Sciatic nerve (tissue), 2 donors: Measurements from ENCODE around the gene SERPINB1. TPM values are rescaled to one million over a fixed set of nuclear protein-coding genes. Genes with fewer than 3 reads are reported as not detected.
"Not testable (repeated sequence)": the region's sequence is repeated elsewhere in the genome, so short reads cannot be mapped to it uniquely, and the experiment has no call there.

Experiments
- ATAC-seq: fragments of 200-7000 bp; cut with Tn5 transposase; one replicate; pipeline ENCODE4 v1.9.1; 2020; ENCODE audit warnings: mild to moderate bottlenecking, moderate library complexity
- DNase-seq: peaks from one replicate; pipeline ENCODE4 v3.0.0-alpha.2; 2020; ENCODE audit warnings: low spot score
- intact Hi-C: fragments of 100-400 bp; cut with DNase I; formaldehyde crosslinking; loops from one replicate; pipeline ENCODE4 v1.14.2; 2022
- total RNA-seq: library from RNA; stranded (reverse); fragmentation: NEBNext Ultra II Directional; extraction: Animal tissue kit (Norgen Biotek cat#: 25700); gene quantifications from one replicate; pipeline ENCODE4 v1.2.1, GENCODE V29; 2021
- donor health status: DM: no; HTN: no; CAD: no.
- donor health status: DM: no; HTN: no; CAD: no.

SERPINB1 gene
- total RNA-seq, 1 donor from 2014 or later, result 46.1 TPM

DNA sequence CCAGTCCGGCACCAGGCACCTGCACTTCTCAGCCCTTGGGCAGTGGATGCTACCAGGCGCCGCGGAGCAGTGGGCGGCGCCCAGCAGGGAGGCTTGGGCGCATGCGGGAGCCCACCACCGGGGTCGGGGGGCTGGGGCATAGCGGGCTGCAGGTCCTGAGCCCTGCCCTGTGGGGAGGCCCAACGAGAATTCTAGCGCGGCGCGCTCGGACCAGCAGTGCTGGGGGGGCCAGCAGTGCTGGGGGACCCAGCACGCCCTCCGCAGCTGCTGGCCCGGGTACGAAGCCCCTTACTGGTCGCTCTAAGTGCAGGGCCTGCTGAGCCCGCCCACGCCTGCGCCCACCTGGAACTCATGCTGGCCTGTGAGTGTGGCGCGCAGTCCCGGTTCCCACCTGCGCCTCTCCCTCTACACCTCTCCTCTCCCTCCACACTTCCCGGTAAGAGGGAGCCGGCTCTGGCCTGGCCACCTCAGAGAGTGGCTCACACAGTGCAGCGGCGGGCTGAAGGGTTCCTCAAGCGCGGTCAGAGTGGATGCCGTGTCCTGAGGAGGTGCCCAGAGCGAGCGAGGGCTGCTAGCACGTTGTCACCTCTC, 28.5 kb upstream of the SERPINB1 start:
- no peak for DNase-seq
- ATAC-seq, result no peak
- intact Hi-C loops, result no loop called here

DNA sequence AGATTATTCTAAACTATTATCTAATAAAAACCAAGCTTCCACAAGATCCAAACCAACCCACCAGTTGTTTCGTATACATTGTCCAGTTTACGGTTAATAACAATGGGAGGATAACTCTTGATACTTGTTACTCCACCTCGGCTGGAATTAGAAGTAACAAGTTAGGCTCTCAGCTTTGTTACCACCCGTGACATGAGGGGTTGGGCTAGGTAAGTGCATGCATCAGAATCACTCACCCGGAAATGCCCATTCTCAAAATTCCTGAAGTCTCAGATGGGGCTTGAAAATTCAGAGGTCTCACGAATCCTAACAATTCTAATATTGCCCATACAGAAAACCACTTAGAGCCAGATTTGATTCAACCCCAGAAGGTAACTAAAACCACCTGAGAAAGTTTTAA, 27.0 kb upstream of the SERPINB1 start:
- DNase-seq (no peak), ATAC-seq (no peak)
- intact Hi-C loops, result no loop called here

- ATAC-seq, result no peak
- DNase-seq, result no peak
- intact Hi-C loops, result no loop called here
Observed at GRCh38 chr6:2866171-2866846, 24.6 kb upstream of the SERPINB1 start.

- intact Hi-C loops, result no loop called here
- no peak for DNase-seq
- ATAC-seq, result no peak
Observed at GRCh38 chr6:2865694-2866151, 24.1 kb upstream of the SERPINB1 start.

GRCh38 chr6:2865270-2865669, 23.6 kb upstream of the SERPINB1 start:
- DNase-seq, result no peak
- ATAC-seq, result no peak
- intact Hi-C loops, result no loop called here

DNA sequence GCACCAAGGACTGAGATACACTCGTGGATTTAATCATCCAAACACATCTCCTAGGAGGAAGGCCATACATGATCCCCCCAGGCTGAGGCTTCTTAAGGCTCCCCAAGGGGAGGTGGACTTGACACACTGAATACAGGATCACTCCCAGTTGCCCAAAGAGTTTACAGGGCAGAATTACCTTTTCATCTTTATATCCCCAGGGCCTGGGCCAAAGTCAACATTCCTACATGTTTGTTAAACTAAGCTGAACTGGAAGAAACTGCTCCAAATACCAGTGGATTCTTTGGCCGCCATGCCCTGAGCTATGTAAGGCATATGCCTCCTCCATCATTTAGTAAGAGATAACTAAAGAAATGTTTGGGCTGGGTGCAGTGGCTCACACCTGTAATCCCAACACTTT, 22.2 kb upstream of the SERPINB1 start:
- intact Hi-C loops, result no loop called here
- DNase-seq, result no peak

DNA sequence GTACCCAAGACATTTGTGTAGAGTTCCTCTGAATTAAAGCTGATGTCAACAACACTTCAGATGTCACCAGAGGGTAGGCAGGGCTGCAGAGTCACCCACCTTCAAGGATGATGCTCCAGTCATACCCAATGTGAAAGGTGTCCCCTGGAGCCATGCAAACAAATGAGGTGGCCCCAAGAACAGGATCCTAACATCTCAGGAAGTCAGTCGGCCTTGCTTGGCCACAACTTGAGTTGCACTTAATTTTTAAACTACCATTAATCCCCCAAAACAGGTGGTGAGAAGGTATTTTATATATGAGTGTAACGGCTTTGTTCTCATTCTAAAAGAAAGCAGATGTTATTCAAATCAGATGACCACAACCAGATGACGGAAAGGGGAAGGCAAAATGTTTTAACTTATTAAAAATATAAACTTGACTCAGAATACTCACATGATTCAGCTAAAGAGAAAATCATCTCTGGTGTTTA, 21.1 kb upstream of the SERPINB1 start:
- no peak for ATAC-seq
- DNase-seq, result no peak
- intact Hi-C loops, result no loop called here

More for the DNA sequence above, 22.2 kb upstream of the SERPINB1 start:
- ATAC-seq, result no peak

GRCh38 chr6:2861822-2862164, 20.1 kb upstream of the SERPINB1 start:
- DNase-seq (no peak), ATAC-seq (no peak)
- intact Hi-C loops, result no loop called here

- intact Hi-C loops, result no loop called here
- DNase-seq, result no peak
- no peak for ATAC-seq
Observed at GRCh38 chr6:2861060-2861821, 19.6 kb upstream of the SERPINB1 start.

GRCh38 chr6:2860706-2861059, 19.0 kb upstream of the SERPINB1 start:
- intact Hi-C loops, ATAC-seq, DNase-seq: not testable (repeated sequence)

DNA sequence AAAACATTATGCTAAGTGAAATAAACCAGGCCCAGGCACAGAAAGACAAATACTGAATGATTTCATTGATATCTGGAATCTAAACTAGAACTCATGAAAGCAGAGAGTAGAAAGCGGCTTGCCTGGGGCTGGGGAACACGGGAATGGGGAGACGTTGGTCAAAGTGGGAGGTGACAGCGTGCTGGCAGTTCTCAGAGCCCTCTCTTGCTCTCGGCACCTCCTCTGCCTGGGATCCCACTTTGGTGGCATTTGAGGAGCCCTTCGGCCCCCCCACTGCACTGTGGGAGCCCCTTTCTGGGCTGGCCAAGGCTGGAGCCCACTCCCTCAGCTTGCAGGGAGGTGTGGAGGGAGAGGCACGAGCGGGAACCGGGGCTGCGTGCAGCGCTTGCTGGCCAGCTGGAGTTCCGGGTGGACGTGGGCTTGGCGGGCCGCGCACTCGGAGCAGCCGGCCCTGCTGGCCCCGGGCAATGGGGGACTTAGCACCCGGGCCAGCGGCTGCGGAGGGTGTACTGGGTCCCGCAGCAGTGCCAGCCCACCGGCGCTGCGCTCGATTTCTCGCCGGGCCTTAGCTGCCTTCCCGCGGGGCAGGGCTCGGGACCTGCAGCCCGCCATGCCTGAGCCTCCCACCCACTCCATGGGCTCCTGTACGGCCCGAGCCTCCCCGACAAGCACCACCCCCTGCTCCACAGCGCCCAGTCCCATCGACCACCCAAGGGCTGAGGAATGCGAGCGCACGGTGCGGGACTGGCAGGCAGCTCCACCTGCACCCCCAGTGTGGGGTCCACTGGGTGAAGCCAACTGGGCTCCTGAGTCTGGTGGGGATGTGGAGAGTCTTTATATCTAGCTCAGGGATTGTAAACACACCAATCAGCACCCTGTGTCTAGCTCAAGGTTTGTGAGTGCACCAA, 18.4 kb upstream of the SERPINB1 start:
- ATAC-seq, DNase-seq, intact Hi-C loops: not testable (repeated sequence)

DNA sequence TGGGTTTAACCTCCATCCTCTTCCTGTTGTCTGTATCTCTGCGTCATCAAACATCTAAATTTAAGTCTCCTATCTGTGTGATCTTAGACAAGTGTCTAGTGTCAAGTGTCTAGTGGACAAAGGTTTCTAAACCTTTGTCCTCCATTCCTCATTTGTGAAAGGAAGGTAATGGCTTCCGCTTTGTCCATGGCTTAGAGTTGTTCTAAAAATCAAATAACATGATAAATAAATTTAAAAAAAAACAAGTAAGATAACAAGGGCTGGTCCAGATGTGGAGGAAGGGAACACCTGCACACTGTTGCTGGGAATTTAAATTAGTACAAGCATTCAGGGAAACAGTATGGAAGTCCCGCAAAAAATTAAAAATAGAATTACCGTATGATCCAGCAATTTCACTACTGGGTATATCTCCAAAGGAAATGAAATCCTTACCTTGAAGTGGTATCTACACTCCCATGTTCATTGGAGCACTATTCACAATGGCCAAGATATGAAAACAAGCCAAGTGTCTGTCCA, 17.6 kb upstream of the SERPINB1 start:
- DNase-seq (no peak), ATAC-seq (no peak)
- intact Hi-C loops, result no loop called here

DNA sequence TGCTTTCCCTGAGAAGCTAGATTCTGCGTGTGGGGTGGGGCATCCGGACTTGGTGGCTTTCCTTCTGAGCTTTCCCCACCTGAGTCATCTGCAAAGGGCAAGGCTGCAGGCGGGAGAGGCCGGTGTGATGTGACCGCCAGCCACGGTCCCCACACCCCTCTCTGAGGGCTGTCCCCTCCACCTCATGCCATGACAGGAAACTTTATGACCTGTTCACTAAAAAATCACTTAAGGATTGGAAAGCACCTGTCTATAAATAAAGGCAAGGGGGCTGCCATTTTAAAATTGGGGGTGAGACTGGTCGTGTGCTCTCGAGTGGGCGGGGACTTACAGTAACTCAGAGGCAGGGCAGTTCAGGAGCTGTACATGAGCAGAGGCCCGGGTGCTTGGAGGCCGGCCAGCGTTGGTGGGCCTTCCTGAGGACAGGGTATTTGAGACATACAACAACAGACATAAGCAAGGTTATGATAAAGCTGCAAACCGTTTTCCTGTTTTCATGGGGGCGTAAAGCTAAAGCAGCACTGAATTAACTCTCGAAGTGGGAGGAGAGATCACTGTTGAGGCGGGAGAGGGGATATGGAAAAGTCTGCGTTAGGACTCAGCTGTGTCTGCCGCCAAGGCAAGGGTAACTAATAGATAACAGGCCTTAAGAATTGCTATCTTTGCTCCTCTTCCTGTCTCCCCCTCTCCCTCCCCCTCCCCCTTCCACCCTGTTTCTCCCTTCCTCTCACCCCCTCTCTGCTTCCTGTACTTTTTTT, 16.1 kb upstream of the SERPINB1 start:
- DNase-seq (no peak), ATAC-seq (peak; percentile 49)
- intact Hi-C loops, result no loop called here

- no peak for DNase-seq
- no peak for ATAC-seq
- intact Hi-C loops, result no loop called here
Observed at GRCh38 chr6:2857185-2857579, 15.5 kb upstream of the SERPINB1 start.

GRCh38 chr6:2855061-2855519, 13.4 kb upstream of the SERPINB1 start:
- no peak for DNase-seq
- intact Hi-C loops, result no loop called here
- ATAC-seq, result peak; percentile 36

- DNase-seq, result no peak
- peak; percentile 63 for ATAC-seq
- intact Hi-C loops, result no loop called here
Observed at GRCh38 chr6:2854396-2854982, 12.8 kb upstream of the SERPINB1 start.

DNA sequence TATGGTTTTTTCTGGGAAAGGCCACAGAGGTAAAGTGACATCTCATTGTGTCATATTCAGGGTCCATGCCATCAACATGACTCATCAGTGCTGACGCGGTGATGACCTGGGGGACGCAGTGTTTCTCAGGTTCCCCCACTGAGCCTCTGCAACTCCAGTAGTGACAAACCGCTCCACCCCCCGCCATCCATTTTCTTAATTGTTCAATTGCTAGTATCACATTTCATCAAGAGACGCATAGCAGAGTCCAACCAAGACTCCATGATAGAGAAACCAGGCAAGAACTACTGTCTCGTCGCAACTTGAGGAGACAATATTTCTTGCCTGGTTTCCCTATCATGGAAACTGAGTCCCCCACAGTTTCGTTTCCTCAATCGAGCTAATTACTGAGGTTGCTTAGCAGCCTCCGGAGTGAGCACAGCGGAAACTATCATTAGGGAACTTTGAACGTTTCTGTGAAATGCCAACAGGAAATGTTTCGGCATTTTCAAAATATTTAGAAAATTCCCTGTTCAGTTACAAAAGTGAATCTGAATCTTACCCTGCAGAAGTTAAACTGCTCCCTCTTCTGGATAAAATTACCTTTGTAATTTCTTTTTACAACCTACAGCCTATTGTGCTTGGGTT, 12.2 kb upstream of the SERPINB1 start:
- DNase-seq (no peak), ATAC-seq (peak; percentile 68)
- intact Hi-C loops, result no loop called here
